ENCODE data around the gene MYO1B.
"Not testable (repeated sequence)": the region's sequence is repeated elsewhere in the genome, so short reads cannot be mapped to it uniquely, and the experiment has no call there.

The MYO1B gene

DNA sequence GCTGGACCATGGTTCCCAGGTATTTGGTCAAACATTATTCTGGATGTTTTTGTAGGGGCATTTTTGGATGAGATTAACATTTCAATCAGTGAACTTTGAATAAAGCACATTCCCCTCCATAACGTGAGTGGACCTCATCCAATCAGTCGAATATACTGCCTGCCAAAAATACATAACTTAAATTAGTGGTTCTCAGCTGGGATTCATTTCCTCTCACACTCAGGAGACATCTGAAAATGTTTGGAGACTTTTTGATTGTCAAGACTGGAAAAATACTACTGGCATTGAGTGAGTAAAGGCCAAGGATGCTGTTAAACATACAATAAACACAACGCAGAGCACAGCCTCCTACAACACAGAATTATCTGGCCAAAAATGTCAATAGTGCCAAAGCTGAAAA lies 198.2 kb downstream of the MYO1B start:
- no peak for TF ChIP-seq CTCF (IDR thresholded peaks at IDR 0.05; ENCODE audit: low read depth, low read length, missing control alignments)
- no peak for DNase-seq (ENCODE audit: extremely low read depth, low read depth)
- H3K4me3 ChIP-seq (replicated peaks; ENCODE audit: low read depth, low read length) = no peak overlapping the region

- DNase-seq (ENCODE audit: extremely low read depth, low read depth) = no peak
- H3K4me3 ChIP-seq (replicated peaks; ENCODE audit: low read depth, low read length) = no peak overlapping the region
- no peak for TF ChIP-seq CTCF (IDR thresholded peaks at IDR 0.05; ENCODE audit: low read depth, low read length, missing control alignments)
Measured at GRCh38 chr2:191446910-191447309, 201.7 kb downstream of the MYO1B start.

- DNase-seq (ENCODE audit: extremely low read depth, low read depth) = no peak
- H3K4me3 ChIP-seq (replicated peaks; ENCODE audit: low read depth, low read length) = no peak overlapping the region
- TF ChIP-seq CTCF (IDR thresholded peaks at IDR 0.05; ENCODE audit: low read depth, low read length, missing control alignments) = no peak
Measured at GRCh38 chr2:191451116-191451515, 205.9 kb downstream of the MYO1B start.

- no peak for TF ChIP-seq CTCF (IDR thresholded peaks at IDR 0.05; ENCODE audit: low read depth, low read length, missing control alignments)
Measured at GRCh38 chr2:191452065-191452464, 206.9 kb downstream of the MYO1B start.

GRCh38 chr2:191453761-191454160 lies 208.6 kb downstream of the MYO1B start:
- no peak overlapping the region for H3K4me3 ChIP-seq (replicated peaks; ENCODE audit: low read depth, low read length)
- no peak for TF ChIP-seq CTCF (IDR thresholded peaks at IDR 0.05; ENCODE audit: low read depth, low read length, missing control alignments)

More at GRCh38 chr2:191452065-191452464, 206.9 kb downstream of the MYO1B start:
- DNase-seq (ENCODE audit: extremely low read depth, low read depth) = no peak
- H3K4me3 ChIP-seq (replicated peaks; ENCODE audit: low read depth, low read length) = no peak overlapping the region

DNA sequence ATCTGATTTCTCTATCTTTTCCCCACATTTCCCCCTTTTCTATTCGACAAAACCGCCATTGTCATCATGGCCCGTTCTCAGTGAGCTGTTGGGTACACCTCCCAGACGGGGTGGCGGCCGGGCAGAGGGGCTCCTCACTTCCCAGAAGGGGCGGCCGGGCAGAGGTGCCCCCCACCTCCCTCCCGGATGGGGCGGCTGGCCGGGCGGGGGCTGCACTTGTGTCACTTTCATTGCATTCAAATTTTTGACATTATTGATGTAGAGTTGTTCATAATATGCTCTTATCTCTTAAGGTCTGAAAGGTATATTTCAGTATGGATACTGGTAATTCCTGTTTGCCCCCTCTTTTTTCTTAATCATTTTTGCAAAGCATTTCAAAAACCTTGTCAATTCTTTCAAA lies 211.3 kb downstream of the MYO1B start:
- not testable (repeated sequence) for DNase-seq (ENCODE audit: extremely low read depth, low read depth); H3K4me3 ChIP-seq (replicated peaks; ENCODE audit: low read depth, low read length)

More at GRCh38 chr2:191453761-191454160, 208.6 kb downstream of the MYO1B start:
- DNase-seq (ENCODE audit: extremely low read depth, low read depth) = no peak

GRCh38 chr2:191459158-191459557 lies 214.0 kb downstream of the MYO1B start:
- TF ChIP-seq CTCF (IDR thresholded peaks at IDR 0.05; ENCODE audit: low read depth, low read length, missing control alignments) = no peak
- DNase-seq (ENCODE audit: extremely low read depth, low read depth) = no peak

More at GRCh38 chr2:191459158-191459557, 214.0 kb downstream of the MYO1B start:
- no peak overlapping the region for H3K4me3 ChIP-seq (replicated peaks; ENCODE audit: low read depth, low read length)
